A673 (cell line): Measurements from ENCODE around the gene SVBP.

Experiments
- EZH2 ChIP-seq: fragments of 200-600 bp; sonication (generic); IDR thresholded peaks from 2 replicates; pipeline ENCODE4 v1.6.1; 2017; ENCODE audit warnings: borderline replicate concordance, low read depth, mild to moderate bottlenecking, mixed read lengths, antibody characterized with exemption, low read length; ENCODE audit not compliant: poor library complexity, severe bottlenecking
- TF ChIP-seq, protein P1 (sequence below): fragments of 300-800, 200-600 bp; sonication (generic); conservative IDR thresholded peaks from 2 replicates; pipeline ENCODE4 v1.5.1; 2017; ENCODE audit warnings: low read depth, mild to moderate bottlenecking, antibody characterized with exemption, low read length, moderate library complexity, mixed read lengths

DNA sequence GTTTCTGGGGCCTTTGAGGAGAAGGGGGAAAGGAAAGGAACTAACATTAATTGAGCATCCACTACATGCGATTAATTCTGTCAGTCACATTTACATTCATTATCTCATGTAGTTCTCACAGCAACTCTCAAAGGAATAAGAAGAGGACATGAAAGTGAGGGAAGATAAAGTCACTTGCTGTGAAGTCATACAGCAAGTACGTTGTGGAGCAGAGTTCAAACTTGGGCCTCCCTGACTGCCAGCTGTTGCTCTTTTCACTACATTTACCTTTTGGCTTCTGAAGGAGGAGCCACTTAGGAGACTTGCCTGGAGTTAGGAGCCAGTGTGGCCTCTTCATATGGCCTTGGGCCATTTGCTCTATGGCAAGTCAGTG lies 35.4 kb upstream of the SVBP start:
- TF ChIP-seq, protein P1, sequence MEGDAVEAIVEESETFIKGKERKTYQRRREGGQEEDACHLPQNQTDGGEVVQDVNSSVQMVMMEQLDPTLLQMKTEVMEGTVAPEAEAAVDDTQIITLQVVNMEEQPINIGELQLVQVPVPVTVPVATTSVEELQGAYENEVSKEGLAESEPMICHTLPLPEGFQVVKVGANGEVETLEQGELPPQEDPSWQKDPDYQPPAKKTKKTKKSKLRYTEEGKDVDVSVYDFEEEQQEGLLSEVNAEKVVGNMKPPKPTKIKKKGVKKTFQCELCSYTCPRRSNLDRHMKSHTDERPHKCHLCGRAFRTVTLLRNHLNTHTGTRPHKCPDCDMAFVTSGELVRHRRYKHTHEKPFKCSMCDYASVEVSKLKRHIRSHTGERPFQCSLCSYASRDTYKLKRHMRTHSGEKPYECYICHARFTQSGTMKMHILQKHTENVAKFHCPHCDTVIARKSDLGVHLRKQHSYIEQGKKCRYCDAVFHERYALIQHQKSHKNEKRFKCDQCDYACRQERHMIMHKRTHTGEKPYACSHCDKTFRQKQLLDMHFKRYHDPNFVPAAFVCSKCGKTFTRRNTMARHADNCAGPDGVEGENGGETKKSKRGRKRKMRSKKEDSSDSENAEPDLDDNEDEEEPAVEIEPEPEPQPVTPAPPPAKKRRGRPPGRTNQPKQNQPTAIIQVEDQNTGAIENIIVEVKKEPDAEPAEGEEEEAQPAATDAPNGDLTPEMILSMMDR = no peak
- no peak for TF ChIP-seq EZH2
